Endothelial cell of umbilical vein (primary cell): ENCODE results near the gene SIGLEC9. TPM values are rescaled to one million over a fixed set of nuclear protein-coding genes. Genes with fewer than 3 reads are reported as not detected.
A peak's percentile ranks its signal among the peaks of the same experiment; 100 is the strongest.

Experiments used
- BruUV-seq: library from RNA; stranded (reverse); fragments of 400-500 nt; replicated peaks from 2 replicates; lab custom pipeline; 2021; lab: Mats Ljungman, UMichigan
- CTCF ChIA-PET: fragments of 300-600, 350-600 bp; sonication (Branson Sonifier 250); formaldehyde crosslinking; loops from one replicate; lab custom pipeline; 2021; ENCODE audit warnings: antibody characterized with exemption, inconsistent platforms; lab: Charles Lee
- POLR2A ChIA-PET: fragments of 300-600, 350-600 bp; sonication (Branson Sonifier 250); formaldehyde crosslinking; loops from one replicate; lab custom pipeline; 2021; ENCODE audit warnings: antibody characterized with exemption, inconsistent platforms; lab: Charles Lee
- DNase-seq: peaks from one replicate; pipeline ENCODE4 v3.0.0-alpha.2; 2011; ENCODE audit warnings: low read depth, low spot score
- FAIRE-seq: peaks from 2 replicates; lab custom pipeline; 2011; peaks lifted over from hg19 to GRCh38; lab: Jason Lieb, UNC
- H2AFZ ChIP-seq: 2 replicates; pipeline ENCODE4 v1.6.0; 2012; ENCODE audit warnings: low read depth, low read length, control low read depth, inconsistent platforms
- H3K27ac ChIP-seq: 2 replicates; pipeline ENCODE4 v1.5.1; 2011; ENCODE audit warnings: low read depth, mild to moderate bottlenecking, control low read depth, low read length, moderate library complexity; ENCODE audit not compliant: insufficient read depth
- H3K27me3 ChIP-seq, 2 experiments: 2 replicates each; pipeline versions ENCODE4 v1.6.0 to v1.6.1; 2011; ENCODE audit warnings: low read length in 2 of 2, mixed read lengths in 1 of 2; ENCODE audit not compliant: control insufficient read depth in 2 of 2, insufficient read depth in 2 of 2
- H3K36me3 ChIP-seq, 2 experiments: 2 replicates in 1 of 2; 3 replicates in 1 of 2; pipeline ENCODE4 v1.5.1; 2011; ENCODE audit warnings: low read length in 2 of 2, mild to moderate bottlenecking in 1 of 2, moderate library complexity in 1 of 2; ENCODE audit not compliant: control insufficient read depth in 2 of 2, insufficient read depth in 2 of 2; ENCODE audit errors: extremely low read depth in 1 of 2
- H3K4me1 ChIP-seq: 3 replicates; pipeline ENCODE4 v1.5.1; 2011; ENCODE audit warnings: mild to moderate bottlenecking, low read length; ENCODE audit not compliant: control insufficient read depth, insufficient read depth; ENCODE audit errors: extremely low read depth
- H3K4me2 ChIP-seq: 2 replicates; pipeline ENCODE4 v1.6.1; 2011; ENCODE audit warnings: low read length, control low read depth, mixed read lengths; ENCODE audit not compliant: insufficient read depth
- H3K4me3 ChIP-seq, 3 experiments: fragments of 200-600 bp in 1 of 3; sonication (generic), shearing (Covaris generic) in 1 of 3; replicated peaks in 1 of 3; 2 replicates each; pipeline ENCODE4 v1.5.1; 2011 to 2016; ENCODE audit warnings: control low read depth in 3 of 3, low read length in 3 of 3, mild to moderate bottlenecking in 2 of 3, inconsistent platforms in 1 of 3, low read depth in 1 of 3, moderate library complexity in 1 of 3; ENCODE audit not compliant: insufficient read depth in 1 of 3
- H3K79me2 ChIP-seq: 2 replicates; pipeline ENCODE4 v1.6.0; 2012; ENCODE audit warnings: low read length, inconsistent platforms; ENCODE audit not compliant: control insufficient read depth, insufficient read depth
- H3K9ac ChIP-seq: replicated peaks from 2 replicates; pipeline ENCODE3; 2011; ENCODE audit warnings: low read length, control low read depth; ENCODE audit not compliant: insufficient read depth; ENCODE audit errors: extremely low read depth
- H3K9me1 ChIP-seq: replicated peaks from 3 replicates; pipeline ENCODE4 v1.6.0; 2011; ENCODE audit warnings: mild to moderate bottlenecking, low read length; ENCODE audit not compliant: control insufficient read depth, insufficient read depth; ENCODE audit errors: extremely low read depth
- H3K9me3 ChIP-seq: replicated peaks from 2 replicates; pipeline ENCODE4 v1.5.1; 2012; ENCODE audit warnings: low read length, inconsistent platforms; ENCODE audit not compliant: control insufficient read depth, insufficient read depth
- H4K20me1 ChIP-seq: replicated peaks from 2 replicates; pipeline ENCODE3; 2011; ENCODE audit warnings: mild to moderate bottlenecking, low read length; ENCODE audit not compliant: control insufficient read depth, insufficient read depth; ENCODE audit errors: extremely low read depth
- CTCF ChIP-seq, 2 donors: IDR thresholded peaks; 1 replicate in 1 of 2; 2 replicates in 1 of 2; pipeline ENCODE4 v1.5.1; 2011; ENCODE audit warnings: low read length in 2 of 2, mild to moderate bottlenecking in 2 of 2, moderate library complexity in 2 of 2, control low read depth in 1 of 2, inconsistent platforms in 1 of 2, low read depth in 1 of 2; ENCODE audit not compliant: insufficient read depth in 1 of 2; ENCODE audit errors: extremely low read depth in 1 of 2
- GATA2 ChIP-seq: IDR thresholded peaks from 2 replicates; pipeline ENCODE4 v1.7.0; 2011; ENCODE audit warnings: low read depth, mild to moderate bottlenecking, moderate library complexity, mixed read lengths, low read length; ENCODE audit not compliant: insufficient read length, insufficient read depth
- MAX ChIP-seq: IDR thresholded peaks from 2 replicates; pipeline ENCODE4 v1.6.1; 2011; ENCODE audit not compliant: insufficient read depth, insufficient read length
- POLR2A ChIP-seq: IDR thresholded peaks from 2 replicates; pipeline ENCODE4 v1.6.1; 2012; ENCODE audit warnings: low read depth, mild to moderate bottlenecking, control low read depth, low read length
- POLR2AphosphoS5 ChIP-seq: IDR thresholded peaks from 2 replicates; pipeline ENCODE4 v1.6.1; 2012; ENCODE audit warnings: low read depth, mild to moderate bottlenecking, control low read depth, low read length, moderate library complexity; ENCODE audit not compliant: insufficient read depth
- dilution Hi-C: fragments of 300-500 bp; cut with MboI; formaldehyde crosslinking; loops from one replicate; pipeline ENCODE4 v1.15.0; 2019; ENCODE audit warnings: low sequenced_read_pairs; ENCODE audit not compliant: extremely low pct_ligation_motif_present
- intact Hi-C: fragments of 100-400 bp; cut with micrococcal nuclease; formaldehyde crosslinking; loops from one replicate; pipeline ENCODE4 v1.10.0; 2022
- polyA plus RNA-seq, 4 experiments: library from polyadenylated mRNA; depleted of rRNA in 3 of 4; stranded (reverse) in 3 of 4; unstranded in 1 of 4; fragments of >200 nt; gene quantifications; 2 replicates each; pipeline versions ENCODE4 v1.2.1 to v1.2.3, GENCODE V29; 2011 to 2012; ENCODE audit warnings: missing spikeins in 1 of 4
- total RNA-seq: library from RNA; stranded (reverse); gene quantifications from 2 replicates; pipeline ENCODE4 v1.2.3, GENCODE V29; 2021

SIGLEC9 gene
- total and polyA plus RNA-seq, 2 donors (not counting 3 experiments of a cell fraction or from before 2014, with no cell fraction given) = not detected

- Histone ChIP-seq H2AFZ (no peak overlapping the region), H3K4me1 (peaks cover 16% of the 10 kb centered on the region), H3K4me3 (no peak overlapping the region), H3K4me2 (no peak overlapping the region), H3K36me3 (peaks cover 0 to 2% of the 10 kb centered on the region in 2 experiments), H3K9ac (no peak overlapping the region), H4K20me1 (no peaks in the 10 kb centered on the region), H3K9me1 (no peaks in the 10 kb centered on the region), H3K79me2 (peaks cover 14% of the 10 kb centered on the region), H3K27me3 (no peaks in the 10 kb centered on the region), H3K9me3 (no peaks in the 10 kb centered on the region), H3K27ac (no peak overlapping the region)
- DNase-seq (no peak), FAIRE-seq (no peak)
- CTCF ChIA-PET = interaction anchor here (0.6 to 4.6 kb wide), 7 partner anchors 8 to 175 kb away, joined by 3 to 73 read pairs (median 5); partner anchors contain the start of gene CTU1
- dilution Hi-C loops = no loop called here
- POLR2A ChIA-PET = interaction anchor here (0.6 kb wide), 1 partner anchor 560 kb away, joined by 3 read pairs; no protein-coding TSS in a partner anchor
- peak; percentile 19 for TF ChIP-seq POLR2A
- no peak for TF ChIP-seq MAX
- no peak for TF ChIP-seq GATA2
- no peak for TF ChIP-seq POLR2AphosphoS5
- TF ChIP-seq CTCF (IDR thresholded peaks at IDR 0.05; ENCODE audit: extremely low read depth in 1 of 2, insufficient read depth in 1 of 2, low read depth in 1 of 2, low read length in 2 of 2) = no peak
- intact Hi-C loops = loop anchor here (1.0 to 5.0 kb wide), 2 partner anchors 12 to 624 kb away; partner anchors contain the start of gene CTU1
- BruUV-seq = no TSS peak
These were observed 28.1 kb upstream of the SIGLEC9 start for GRCh38 chr19:51096473-51097165.
